K562 (cell line): ENCODE data around the gene MLN. TPM values are rescaled to one million over a fixed set of nuclear protein-coding genes. Genes with fewer than 3 reads are reported as not detected.

ENCODE experiments used
- ATAC-seq: fragments of 200-7000 bp; cut with Tn5 transposase; 3 replicates; pipeline ENCODE4 v1.9.1; 2020; ENCODE audit warnings: moderate library complexity
- BruUV-seq: library from RNA; stranded (reverse); fragments of 400-500 nt; replicated peaks from 2 replicates; lab custom pipeline; 2021; lab: Mats Ljungman, UMichigan
- CTCF ChIA-PET: fragments of 300-600 bp; formaldehyde crosslinking; extraction: SDS; loops from one replicate; lab custom pipeline; 2021; ENCODE audit warnings: low intra/inter-chr PET ratio; lab: Yijun Ruan, JAX
- POLR2A ChIA-PET: fragments of 300-600, 350-650 bp; sonication (Branson Sonifier 250); formaldehyde crosslinking; extraction: SDS; loops from one replicate; lab custom pipeline; 2021; ENCODE audit warnings: antibody characterized with exemption, inconsistent platforms; lab: Yijun Ruan, JAX
- DNase-seq, 4 experiments: peaks; one replicate each; pipeline versions ENCODE4 v3.0.0 to v3.0.0-alpha.2; 2011 to 2018; ENCODE audit warnings: low spot score in 3 of 4, mixed read lengths in 3 of 4; ENCODE audit errors: extremely low read depth in 1 of 4
- FAIRE-seq: peaks from 2 replicates; lab custom pipeline; 2011; peaks lifted over from hg19 to GRCh38; lab: Jason Lieb, UNC
- H2AFZ ChIP-seq: 2 replicates; pipeline ENCODE4 v1.6.0; 2011; ENCODE audit warnings: low read depth, low read length, control low read depth, inconsistent platforms
- H3K27ac ChIP-seq: fragments of 200-600 bp; 3 replicates; pipeline ENCODE4 v1.8.0; 2011; ENCODE audit warnings: low read depth, mild to moderate bottlenecking, control low read depth, inconsistent platforms, low read length, moderate library complexity, mixed read lengths; ENCODE audit errors: extremely low read depth
- H3K27me3 ChIP-seq, 2 experiments: fragments of 300-600 bp in 1 of 2; 2 replicates in 1 of 2; 3 replicates in 1 of 2; pipeline versions ENCODE4 v1.6.0 to v1.8.0; 2011; ENCODE audit warnings: inconsistent platforms in 2 of 2, low read length in 2 of 2, mild to moderate bottlenecking in 1 of 2, mixed read lengths in 1 of 2, moderate library complexity in 1 of 2; ENCODE audit not compliant: control insufficient read depth in 2 of 2, insufficient read depth in 2 of 2
- H3K36me3 ChIP-seq: fragments of 300-600 bp; 3 replicates; pipeline ENCODE4 v1.8.0; 2011; ENCODE audit warnings: mild to moderate bottlenecking, low read length, inconsistent platforms; ENCODE audit not compliant: control insufficient read depth, insufficient read depth
- H3K4me1 ChIP-seq, 2 experiments: fragments of 200-600 bp in 1 of 2; replicated peaks in 1 of 2; 2 replicates in 1 of 2; 3 replicates in 1 of 2; pipeline versions ENCODE4 v1.5.1 to v1.8.0; 2011; ENCODE audit warnings: inconsistent platforms in 2 of 2, low read length in 2 of 2, mild to moderate bottlenecking in 1 of 2, mixed read lengths in 1 of 2, moderate library complexity in 1 of 2; ENCODE audit not compliant: control insufficient read depth in 2 of 2, insufficient read depth in 2 of 2
- H3K4me2 ChIP-seq: 2 replicates; pipeline ENCODE4 v1.6.1; 2011; ENCODE audit warnings: low read length, control low read depth, inconsistent platforms, mixed read lengths; ENCODE audit not compliant: insufficient read depth
- H3K4me3 ChIP-seq: fragments of 200-600 bp; sonication (generic), shearing (Covaris generic); 2 replicates; pipeline ENCODE4 v1.5.1; 2016; ENCODE audit warnings: control low read depth, inconsistent platforms
- H3K79me2 ChIP-seq: fragments of 200-600 bp; 3 replicates; pipeline ENCODE4 v1.8.0; 2011; ENCODE audit warnings: low read length, inconsistent platforms; ENCODE audit not compliant: control insufficient read depth, insufficient read depth
- H3K9ac ChIP-seq, 2 experiments: 2 replicates each; pipeline versions ENCODE4 v1.6.0 to v1.6.1; 2011; ENCODE audit warnings: low read depth in 2 of 2, low read length in 2 of 2, control low read depth in 1 of 2, inconsistent platforms in 1 of 2, mild to moderate bottlenecking in 1 of 2, mixed read lengths in 1 of 2; ENCODE audit not compliant: insufficient read depth in 1 of 2
- H3K9me1 ChIP-seq: one replicate; pipeline ENCODE4 v1.6.0; 2011; ENCODE audit warnings: inconsistent platforms, mild to moderate bottlenecking, low read length, moderate library complexity; ENCODE audit not compliant: control insufficient read depth, insufficient read depth
- H3K9me3 ChIP-seq: replicated peaks from 2 replicates; pipeline ENCODE4 v1.5.1; 2011; ENCODE audit warnings: low read depth, low read length, inconsistent platforms; ENCODE audit not compliant: control insufficient read depth, insufficient read depth
- H4K20me1 ChIP-seq: replicated peaks from 2 replicates; pipeline ENCODE4 v1.6.1; 2011; ENCODE audit warnings: low read length, inconsistent platforms, mixed read lengths; ENCODE audit not compliant: control insufficient read depth, insufficient read depth
- ADNP ChIP-seq: fragments of 200-800 bp; sonication (Bioruptor generic); IDR thresholded peaks from 2 replicates; pipeline ENCODE4 v1.6.1; 2016; ENCODE audit warnings: missing genetic modification characterization, missing compliant biosample characterization
- BCOR ChIP-seq: fragments of 450-650 bp; IDR thresholded peaks from 2 replicates; pipeline ENCODE4 v1.6.1; 2016
- CREB1 ChIP-seq, 2 experiments: sonication (generic) in 1 of 2; formaldehyde crosslinking in 1 of 2; IDR thresholded peaks; 2 replicates each; pipeline versions ENCODE4 v1.6.1 to v1.8.0; 2012 to 2022; ENCODE audit warnings: inconsistent platforms in 1 of 2, mild to moderate bottlenecking in 1 of 2, missing genetic modification reagents in 1 of 2, moderate library complexity in 1 of 2
- CREB3 ChIP-seq: fragments of 450-650 bp; conservative IDR thresholded peaks from 2 replicates; pipeline ENCODE4 v1.6.1; 2016; ENCODE audit warnings: missing genetic modification characterization, low read depth, mild to moderate bottlenecking, missing compliant biosample characterization, moderate library complexity
- ETV1 ChIP-seq: fragments of 450-650 bp; conservative IDR thresholded peaks from 2 replicates; pipeline ENCODE4 v1.6.1; 2016; ENCODE audit warnings: missing genetic modification characterization, control low read depth, low read depth, missing compliant biosample characterization
- HDAC2 ChIP-seq: fragments of 450-650 bp; IDR thresholded peaks from 2 replicates; pipeline ENCODE4 v1.6.1; 2016; ENCODE audit warnings: mild to moderate bottlenecking
- KDM1A ChIP-seq, 2 experiments: fragments of 450-650 bp; IDR thresholded peaks; 2 replicates each; pipeline ENCODE4 v1.6.1; 2016; ENCODE audit warnings: mild to moderate bottlenecking in 2 of 2
- PTBP1 ChIP-seq: fragments of 200-400 bp; formaldehyde crosslinking; IDR thresholded peaks from 2 replicates; pipeline ENCODE4 v1.6.1; 2017; ENCODE audit warnings: low read depth, low read length
- RBM25 ChIP-seq: fragments of 200-400 bp; formaldehyde crosslinking; IDR thresholded peaks from 2 replicates; pipeline ENCODE4 v1.6.1; 2018; ENCODE audit warnings: low read length, low read depth, moderate library complexity; ENCODE audit not compliant: severe bottlenecking
- SAFB2 ChIP-seq: fragments of 200-400 bp; formaldehyde crosslinking; IDR thresholded peaks from 2 replicates; pipeline ENCODE4 v1.6.1; 2018; ENCODE audit warnings: borderline replicate concordance, low read length, low read depth, moderate library complexity; ENCODE audit not compliant: severe bottlenecking
- SMARCA5 ChIP-seq: fragments of 450-650 bp; IDR thresholded peaks from 2 replicates; pipeline ENCODE4 v1.6.1; 2016
- SPI1 ChIP-seq: IDR thresholded peaks from 2 replicates; pipeline ENCODE4 v1.6.1; 2011; ENCODE audit warnings: low read depth, low read length, control low read depth, borderline replicate concordance
- ZFP36 ChIP-seq: fragments of 150-350 bp; IDR thresholded peaks from 2 replicates; pipeline ENCODE4 v1.6.1; 2018; ENCODE audit warnings: low read length, low read depth; ENCODE audit not compliant: partially characterized antibody
- ZNF584 ChIP-seq: fragments of 200-800 bp; sonication (Bioruptor generic); IDR thresholded peaks from 2 replicates; pipeline ENCODE4 v1.6.1; 2016; ENCODE audit warnings: low read depth, mild to moderate bottlenecking, missing genetic modification characterization, missing compliant biosample characterization
- WGBS: fragments of 100-300 bp; shearing (Covaris generic); methylation state at CpG from one replicate; pipeline ENCODE4 v1.1.6; 2016; ENCODE audit warnings: low coverage, mixed read lengths; ENCODE audit not compliant: insufficient coverage; ENCODE audit errors: missing lambda C conversion rate; 5-methylcytosine and 5-hydroxymethylcytosine counted together
- in situ Hi-C: fragments of 300-500 bp; cut with MboI; formaldehyde crosslinking; loops from 4 replicates; pipeline ENCODE4 v1.15.0; 2018; ENCODE audit warnings: inconsistent platforms, mixed read lengths
- intact Hi-C: fragments of 100-400 bp; cut with micrococcal nuclease; formaldehyde crosslinking; loops from 2 replicates; pipeline ENCODE4 v1.14.2; 2022
- polyA plus RNA-seq, 8 experiments: library from polyadenylated mRNA; depleted of rRNA in 4 of 8; stranded (reverse) in 5 of 8; unstranded in 3 of 8; fragments of >200 nt; fragmentation: Nextera tagmentation in 2 of 8; fragmentation: Illumina TruSeq in 1 of 8; extraction: Ambion mirVana in 2 of 8; extraction: Trizol in 1 of 8; gene quantifications; 2 replicates each; pipeline versions ENCODE4 v1.2.1 to v1.2.3, GENCODE V29; 2011 to 2014; ENCODE audit warnings: inconsistent platforms in 1 of 8, missing spikeins in 1 of 8
- total RNA-seq, 7 experiments: library from RNA; depleted of rRNA in 6 of 7; stranded (reverse); fragments of >200 nt in 6 of 7; fragmentation: Illumina TruSeq in 2 of 7; extraction: Trizol in 2 of 7; gene quantifications; 2 replicates each; pipeline versions ENCODE4 v1.2.1 to v1.2.3, GENCODE V29; 2011 to 2021; ENCODE audit warnings: low replicate concordance in 1 of 7

Gene MLN
- total and polyA plus RNA-seq, 9 of the 15 experiments (the other 6 are each of a cell fraction or from before 2014, with no cell fraction given) = not detected

- BruUV-seq = no TSS peak
- DNase-seq = no peak
- no peak overlapping the region for H3K27ac ChIP-seq
- FAIRE-seq = no peak
- H3K9me1 ChIP-seq = no peaks in the 10 kb centered on the region
- no peak overlapping the region for H3K4me3 ChIP-seq
- ChIA-PET CTCF (no interaction called here), POLR2A (interaction anchor here (0.6 to 3.3 kb wide), 3 partner anchors 8 to 89 kb away, joined by 3 to 11 read pairs (median 8); no protein-coding TSS in a partner anchor)
- no peak for TF ChIP-seq SPI1
- no peak for TF ChIP-seq ZNF584
- TF ChIP-seq CREB1 (IDR thresholded peaks at IDR 0.05) = no peak
- no peak for TF ChIP-seq CREB1 (CRISPR knock-in tag; IDR thresholded peaks at IDR 0.05)
- no peak for TF ChIP-seq SAFB2
- 32% methylated on average over 3 of the region's 3 CpGs for WGBS
- H2AFZ ChIP-seq = no peak overlapping the region
- no peaks in the 10 kb centered on the region for H3K27me3 ChIP-seq
- in situ Hi-C loops (no loop called here), intact Hi-C loops (no loop called here)
- no peaks in the 10 kb centered on the region for H3K36me3 ChIP-seq
- H3K9ac ChIP-seq = peak overlapping the region in 1 of 2 experiments; percentile 7; a peak in 1 of 4 replicates
- H3K79me2 ChIP-seq = no peaks in the 10 kb centered on the region
- no peaks in the 10 kb centered on the region for H3K9me3 ChIP-seq
- no peaks in the 10 kb centered on the region for H4K20me1 ChIP-seq
- H3K4me2 ChIP-seq = no peak overlapping the region
- H3K4me1 ChIP-seq = peaks cover 9 to 19% of the 10 kb centered on the region in 2 experiments; a peak in 4 of 5 replicates
- ATAC-seq = no peak
Observed at GRCh38 chr6:33848484-33848883, 44.7 kb upstream of the MLN start.

GRCh38 chr6:33847867-33848266, 44.1 kb upstream of the MLN start:
- Histone ChIP-seq H3K4me1 (peaks cover 16 to 20% of the 10 kb centered on the region in 2 experiments), H3K27ac (no peak overlapping the region), H3K36me3 (no peaks in the 10 kb centered on the region), H3K9me1 (no peaks in the 10 kb centered on the region), H3K4me3 (no peak overlapping the region), H4K20me1 (no peaks in the 10 kb centered on the region), H2AFZ (no peak overlapping the region), H3K9me3 (no peaks in the 10 kb centered on the region), H3K9ac (no peak overlapping the region), H3K27me3 (no peaks in the 10 kb centered on the region), H3K79me2 (no peaks in the 10 kb centered on the region), H3K4me2 (no peak overlapping the region)
- ChIA-PET CTCF (no interaction called here), POLR2A (interaction anchor here (0.5 to 3.3 kb wide), 4 partner anchors 8 to 90 kb away, joined by 3 to 11 read pairs (median 6); no protein-coding TSS in a partner anchor)
- TF ChIP-seq BCOR = peak; percentile 85
- 0 out of 2 replicates have a peak, but pooled peaks have one; percentile 38 for TF ChIP-seq PTBP1
- no peak for TF ChIP-seq CREB3 (tag)
- peak; percentile 71 to 73 for TF ChIP-seq KDM1A (IDR thresholded peaks at IDR 0.05)
- TF ChIP-seq SMARCA5 = peak; percentile 30; the same call in 1 of the 2 replicates
- peak; percentile 87 for TF ChIP-seq ZFP36
- peak; percentile 35; the same call in 1 of the 2 replicates for TF ChIP-seq ADNP (tag)
- 0 out of 2 replicates have a peak, but pooled peaks have one; percentile 48 for TF ChIP-seq HDAC2
- TF ChIP-seq ETV1 = no peak
- peak; percentile 93 for TF ChIP-seq RBM25
- BruUV-seq = no TSS peak
- FAIRE-seq (no peak), DNase-seq (no peak), ATAC-seq (no peak)
- WGBS = 7% methylated on average over 1 of the region's 1 CpG
- intact Hi-C loops (no loop called here), in situ Hi-C loops (no loop called here)
